MM.1S (cell line): ENCODE data around the gene ZNF609.

Source experiments
- DNase-seq: peaks from one replicate; pipeline ENCODE4 v3.0.0-alpha.2; 2015
- H2AFZ ChIP-seq: fragments of 300-600 bp; sonication (generic); 2 replicates; pipeline ENCODE4 v1.6.0; 2016; ENCODE audit warnings: antibody characterized with exemption, low read length
- H3F3A ChIP-seq: fragments of 300-600 bp; sonication (generic); 2 replicates; pipeline ENCODE4 v1.6.1; 2016; ENCODE audit warnings: mild to moderate bottlenecking, antibody characterized with exemption, low read length, moderate library complexity, mixed read lengths; ENCODE audit not compliant: insufficient read depth
- H3K27ac ChIP-seq: fragments of 300-600 bp; sonication (generic); 2 replicates; pipeline ENCODE4 v1.5.1; 2016; ENCODE audit warnings: mild to moderate bottlenecking, low read length
- H3K27me3 ChIP-seq: fragments of 300-600 bp; sonication (generic); replicated peaks from 2 replicates; pipeline ENCODE4 v1.6.0; 2016; ENCODE audit warnings: low read length; ENCODE audit not compliant: insufficient read depth
- H3K36me3 ChIP-seq: fragments of 300-600 bp; sonication (generic); replicated peaks from 2 replicates; pipeline ENCODE4 v1.6.1; 2016; ENCODE audit warnings: mild to moderate bottlenecking, low read length, mixed read lengths; ENCODE audit not compliant: insufficient read depth
- H3K4me1 ChIP-seq: fragments of 300-600 bp; sonication (generic); 2 replicates; pipeline ENCODE4 v1.6.1; 2016; ENCODE audit warnings: low read length, mixed read lengths
- H3K4me2 ChIP-seq: fragments of 300-600 bp; sonication (generic); 2 replicates; pipeline ENCODE4 v1.6.0; 2016; ENCODE audit warnings: low read depth, low read length
- H3K4me3 ChIP-seq: fragments of 300-600 bp; sonication (generic); 2 replicates; pipeline ENCODE4 v1.5.1; 2016; ENCODE audit warnings: low read length, mixed read lengths
- H3K79me2 ChIP-seq: fragments of 300-600 bp; sonication (generic); 2 replicates; pipeline ENCODE4 v1.6.1; 2016; ENCODE audit warnings: mixed run types, low read length, mixed read lengths
- H3K9ac ChIP-seq: fragments of 300-600 bp; sonication (generic); 2 replicates; pipeline ENCODE4 v1.6.1; 2016; ENCODE audit warnings: low read length, mixed read lengths
- H3K9me2 ChIP-seq: fragments of 300-600 bp; sonication (generic); replicated peaks from 2 replicates; pipeline ENCODE4 v1.6.1; 2016; ENCODE audit warnings: mild to moderate bottlenecking, low read length, mixed read lengths; ENCODE audit not compliant: insufficient read depth
- H3K9me3 ChIP-seq: fragments of 300-600 bp; sonication (generic); replicated peaks from 2 replicates; pipeline ENCODE4 v1.6.1; 2016; ENCODE audit warnings: mild to moderate bottlenecking, low read length, mixed read lengths; ENCODE audit not compliant: insufficient read depth
- H4K20me1 ChIP-seq: fragments of 300-600 bp; sonication (generic); 2 replicates; pipeline ENCODE4 v1.6.1; 2016; ENCODE audit warnings: mild to moderate bottlenecking, low read length, moderate library complexity, mixed read lengths; ENCODE audit not compliant: insufficient read depth
- EZH2 ChIP-seq: fragments of 300-600 bp; sonication (generic); optimal IDR thresholded peaks from 2 replicates; pipeline ENCODE3; 2017; ENCODE audit warnings: low read depth, mild to moderate bottlenecking, antibody characterized with exemption, low read length, mixed read lengths
- EZH2phosphoT487 ChIP-seq: fragments of 300-600 bp; sonication (generic); IDR thresholded peaks from 2 replicates; pipeline ENCODE4 v1.6.1; 2018; ENCODE audit warnings: antibody characterized with exemption, low read length
- TF ChIP-seq, protein P1 (sequence below): fragments of 300-600 bp; sonication (generic); IDR thresholded peaks from 2 replicates; pipeline ENCODE4 v1.5.1; 2016; ENCODE audit warnings: antibody characterized with exemption, low read length, mixed read lengths

ZNF609 gene

DNA sequence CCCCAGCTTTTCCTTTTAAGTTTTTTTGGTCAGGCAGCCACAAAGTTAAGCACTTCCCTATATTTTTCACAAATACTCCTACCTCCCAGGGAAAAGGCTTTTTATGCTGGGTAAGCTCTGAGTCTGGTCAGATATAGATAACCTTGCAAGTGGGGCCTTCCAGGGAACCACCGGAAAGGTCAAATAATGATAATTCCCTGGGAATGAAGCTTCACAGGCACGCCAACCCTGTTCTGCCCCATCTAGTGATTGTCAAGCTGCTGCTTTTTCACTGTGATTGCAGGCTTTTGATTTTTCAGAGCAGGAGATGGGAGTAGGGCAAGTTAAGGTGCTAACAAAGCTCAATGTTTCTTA, 121.0 kb downstream of the ZNF609 start:
- no peaks in the 10 kb centered on the region for H3K9me3 ChIP-seq
- no peak overlapping the region for H3K4me3 ChIP-seq
- H3K27me3 ChIP-seq = no peaks in the 10 kb centered on the region
- DNase-seq = no peak
- no peaks in the 10 kb centered on the region for H4K20me1 ChIP-seq
- no peaks in the 10 kb centered on the region for H3F3A ChIP-seq
- H3K9ac ChIP-seq = no peak overlapping the region
- H3K27ac ChIP-seq = no peak overlapping the region
- peaks cover 11% of the 10 kb centered on the region for H3K79me2 ChIP-seq
- H3K36me3 ChIP-seq = no peaks in the 10 kb centered on the region
- H3K4me2 ChIP-seq = no peak overlapping the region
- H2AFZ ChIP-seq = no peak overlapping the region
- H3K4me1 ChIP-seq = no peaks in the 10 kb centered on the region
- no peaks in the 10 kb centered on the region for H3K9me2 ChIP-seq
- TF ChIP-seq EZH2 = no peak
- TF ChIP-seq, protein P1, sequence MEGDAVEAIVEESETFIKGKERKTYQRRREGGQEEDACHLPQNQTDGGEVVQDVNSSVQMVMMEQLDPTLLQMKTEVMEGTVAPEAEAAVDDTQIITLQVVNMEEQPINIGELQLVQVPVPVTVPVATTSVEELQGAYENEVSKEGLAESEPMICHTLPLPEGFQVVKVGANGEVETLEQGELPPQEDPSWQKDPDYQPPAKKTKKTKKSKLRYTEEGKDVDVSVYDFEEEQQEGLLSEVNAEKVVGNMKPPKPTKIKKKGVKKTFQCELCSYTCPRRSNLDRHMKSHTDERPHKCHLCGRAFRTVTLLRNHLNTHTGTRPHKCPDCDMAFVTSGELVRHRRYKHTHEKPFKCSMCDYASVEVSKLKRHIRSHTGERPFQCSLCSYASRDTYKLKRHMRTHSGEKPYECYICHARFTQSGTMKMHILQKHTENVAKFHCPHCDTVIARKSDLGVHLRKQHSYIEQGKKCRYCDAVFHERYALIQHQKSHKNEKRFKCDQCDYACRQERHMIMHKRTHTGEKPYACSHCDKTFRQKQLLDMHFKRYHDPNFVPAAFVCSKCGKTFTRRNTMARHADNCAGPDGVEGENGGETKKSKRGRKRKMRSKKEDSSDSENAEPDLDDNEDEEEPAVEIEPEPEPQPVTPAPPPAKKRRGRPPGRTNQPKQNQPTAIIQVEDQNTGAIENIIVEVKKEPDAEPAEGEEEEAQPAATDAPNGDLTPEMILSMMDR = no peak
- TF ChIP-seq EZH2phosphoT487 = no peak

DNA sequence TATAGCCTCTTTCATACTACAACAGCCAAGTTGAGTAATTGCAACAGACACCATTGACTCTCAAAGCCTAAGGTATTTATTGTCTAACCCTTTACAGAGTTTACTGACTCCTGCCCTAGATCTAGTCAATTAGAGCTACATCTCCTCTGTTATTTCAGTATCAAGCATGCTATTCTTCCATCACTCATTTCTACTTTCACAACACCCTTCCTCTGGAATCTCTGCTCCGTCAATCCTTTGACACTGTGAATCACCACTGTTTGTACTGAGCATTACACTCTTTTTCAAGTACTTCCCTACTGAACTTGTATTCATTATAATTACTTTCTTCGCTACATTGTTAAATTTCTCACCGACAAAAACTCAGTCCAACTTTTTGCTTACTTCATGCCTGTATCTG, 121.8 kb downstream of the ZNF609 start:
- Histone ChIP-seq H3K9me3 (no peaks in the 10 kb centered on the region), H4K20me1 (no peaks in the 10 kb centered on the region), H3K4me1 (no peaks in the 10 kb centered on the region), H2AFZ (no peak overlapping the region), H3F3A (no peaks in the 10 kb centered on the region), H3K4me2 (no peak overlapping the region), H3K79me2 (peaks cover 16% of the 10 kb centered on the region), H3K27ac (no peak overlapping the region), H3K9ac (no peak overlapping the region), H3K9me2 (no peaks in the 10 kb centered on the region), H3K36me3 (no peaks in the 10 kb centered on the region), H3K4me3 (no peak overlapping the region), H3K27me3 (no peaks in the 10 kb centered on the region)
- TF ChIP-seq EZH2 = no peak
- TF ChIP-seq, protein P1 = no peak
- no peak for TF ChIP-seq EZH2phosphoT487
- DNase-seq = no peak

DNA sequence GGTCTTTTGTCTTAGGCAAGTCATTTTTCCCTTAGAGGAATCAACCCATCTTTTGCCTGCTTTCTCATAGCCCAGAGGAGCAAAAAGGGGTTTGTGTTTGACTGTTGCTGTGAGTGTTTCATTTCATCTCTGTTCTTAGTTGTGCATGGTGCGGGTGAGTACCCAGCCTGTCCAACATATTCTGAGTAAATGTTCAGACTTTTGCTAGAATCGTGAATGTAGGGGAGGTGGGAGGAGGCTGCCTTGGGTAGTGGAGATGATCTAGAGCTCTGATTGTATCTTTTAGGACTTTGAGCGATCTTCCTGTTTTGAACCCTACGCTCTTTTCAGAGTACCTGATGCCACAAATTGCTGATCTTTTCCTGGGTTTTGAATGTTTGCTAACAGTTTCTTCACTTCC, 123.1 kb downstream of the ZNF609 start:
- no peaks in the 10 kb centered on the region for H3K27me3 ChIP-seq
- no peaks in the 10 kb centered on the region for H3F3A ChIP-seq
- no peaks in the 10 kb centered on the region for H3K9me2 ChIP-seq
- H3K4me1 ChIP-seq = no peaks in the 10 kb centered on the region
- H3K4me2 ChIP-seq = no peak overlapping the region
- H3K36me3 ChIP-seq = no peaks in the 10 kb centered on the region
- peaks cover 23% of the 10 kb centered on the region for H3K79me2 ChIP-seq
- no peak overlapping the region for H2AFZ ChIP-seq
- no peaks in the 10 kb centered on the region for H4K20me1 ChIP-seq
- TF ChIP-seq, protein P1 = no peak
- TF ChIP-seq EZH2phosphoT487 (no peak), EZH2 (no peak)
- H3K9ac ChIP-seq = no peak overlapping the region
- no peak overlapping the region for H3K4me3 ChIP-seq
- H3K27ac ChIP-seq = no peak overlapping the region
- no peaks in the 10 kb centered on the region for H3K9me3 ChIP-seq
- no peak for DNase-seq

DNA sequence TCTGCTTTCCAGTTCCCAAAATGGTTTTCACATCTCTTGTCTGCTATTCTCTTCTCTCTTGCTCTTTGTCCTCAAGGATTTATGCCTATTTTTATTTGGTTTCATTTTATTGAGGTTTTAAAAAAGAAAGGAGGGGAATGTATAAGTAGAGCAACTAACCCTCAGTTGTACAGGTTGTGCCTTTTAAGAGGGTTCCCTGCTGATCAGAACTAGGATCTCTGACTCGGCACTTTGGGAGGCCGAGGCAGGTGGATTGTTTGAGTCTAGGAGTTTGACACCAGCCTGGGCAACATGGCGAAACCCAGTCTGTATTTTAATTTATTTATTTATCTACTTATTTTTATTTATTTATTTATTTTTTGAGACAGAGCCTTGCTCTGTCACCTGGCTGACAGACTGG, 123.6 kb downstream of the ZNF609 start:
- Histone ChIP-seq H3K36me3 (no peaks in the 10 kb centered on the region), H3K9ac (no peak overlapping the region), H3K27me3 (no peaks in the 10 kb centered on the region), H3K79me2 (peaks cover 27% of the 10 kb centered on the region), H3K4me3 (no peak overlapping the region), H3K4me2 (no peak overlapping the region), H3K9me2 (no peaks in the 10 kb centered on the region), H3K9me3 (no peaks in the 10 kb centered on the region), H3F3A (no peaks in the 10 kb centered on the region), H3K4me1 (no peaks in the 10 kb centered on the region), H3K27ac (no peak overlapping the region), H4K20me1 (no peaks in the 10 kb centered on the region), H2AFZ (no peak overlapping the region)
- TF ChIP-seq, protein P1 = no peak
- TF ChIP-seq EZH2 = no peak
- TF ChIP-seq EZH2phosphoT487 = no peak
- no peak for DNase-seq
